ENCODE measurements around the gene BAIAP2L2.
"Not testable (repeated sequence)": the region's sequence is repeated elsewhere in the genome, so short reads cannot be mapped to it uniquely, and the experiment has no call there.

The BAIAP2L2 gene

GRCh38 chr22:38080474-38080849, 30.0 kb downstream of the BAIAP2L2 start:
- DNase-seq (ENCODE audit: low read depth) = no peak

- DNase-seq (ENCODE audit: low read depth) = no peak
Measured at GRCh38 chr22:38079804-38080203, 30.7 kb downstream of the BAIAP2L2 start.

- DNase-seq (ENCODE audit: low read depth) = not testable (repeated sequence)
Measured at GRCh38 chr22:38079208-38079607, 31.3 kb downstream of the BAIAP2L2 start.

GRCh38 chr22:38078046-38078840, 32.2 kb downstream of the BAIAP2L2 start:
- DNase-seq (ENCODE audit: low read depth) = no peak

GRCh38 chr22:38077595-38077994, 32.9 kb downstream of the BAIAP2L2 start:
- DNase-seq (ENCODE audit: low read depth) = no peak

GRCh38 chr22:38077096-38077495, 33.4 kb downstream of the BAIAP2L2 start:
- no peak for DNase-seq (ENCODE audit: low read depth)

- DNase-seq (ENCODE audit: low read depth) = no peak
Measured at GRCh38 chr22:38075961-38076360, 34.5 kb downstream of the BAIAP2L2 start.

GRCh38 chr22:38075105-38075825, 35.2 kb downstream of the BAIAP2L2 start:
- DNase-seq (ENCODE audit: low read depth) = no peak

- DNase-seq (ENCODE audit: low read depth) = no peak
Measured at GRCh38 chr22:38074181-38075104, 36.0 kb downstream of the BAIAP2L2 start.

GRCh38 chr22:38073150-38074130, 37.0 kb downstream of the BAIAP2L2 start:
- no peak for DNase-seq (ENCODE audit: low read depth)

GRCh38 chr22:38072322-38073149, 37.9 kb downstream of the BAIAP2L2 start:
- no peak for DNase-seq (ENCODE audit: low read depth)

GRCh38 chr22:38071421-38072321, 38.8 kb downstream of the BAIAP2L2 start:
- no peak for DNase-seq (ENCODE audit: low read depth)

GRCh38 chr22:38070250-38070921, 40.1 kb downstream of the BAIAP2L2 start:
- DNase-seq (ENCODE audit: low read depth) = no peak

GRCh38 chr22:38069372-38070249, 40.9 kb downstream of the BAIAP2L2 start:
- no peak for DNase-seq (ENCODE audit: low read depth)

GRCh38 chr22:38068641-38069371, 41.7 kb downstream of the BAIAP2L2 start:
- DNase-seq (ENCODE audit: low read depth) = no peak

GRCh38 chr22:38067761-38068360, 42.6 kb downstream of the BAIAP2L2 start:
- no peak for DNase-seq (ENCODE audit: low read depth)

Data from activated T-helper 1 cell treated with Interleukin-2 at 50 U/mL for 16 hours (primary cell).